K562 (cell line): ENCODE data around the gene FAM171A1. TPM values are rescaled to one million over a fixed set of nuclear protein-coding genes. Genes with fewer than 3 reads are reported as not detected.

Experiments
- ATAC-seq: fragments of 200-7000 bp; cut with Tn5 transposase; 3 replicates; pipeline ENCODE4 v1.9.1; 2020; ENCODE audit warnings: moderate library complexity
- BruUV-seq: library from RNA; stranded (reverse); fragments of 400-500 nt; replicated peaks from 2 replicates; lab custom pipeline; 2021; lab: Mats Ljungman, UMichigan
- CTCF ChIA-PET: fragments of 300-600 bp; formaldehyde crosslinking; extraction: SDS; loops from one replicate; lab custom pipeline; 2021; ENCODE audit warnings: low intra/inter-chr PET ratio; lab: Yijun Ruan, JAX
- POLR2A ChIA-PET: fragments of 300-600, 350-650 bp; sonication (Branson Sonifier 250); formaldehyde crosslinking; extraction: SDS; loops from one replicate; lab custom pipeline; 2021; ENCODE audit warnings: antibody characterized with exemption, inconsistent platforms; lab: Yijun Ruan, JAX
- DNase-seq, 4 experiments: peaks; one replicate each; pipeline versions ENCODE4 v3.0.0 to v3.0.0-alpha.2; 2011 to 2018; ENCODE audit warnings: low spot score in 3 of 4, mixed read lengths in 3 of 4; ENCODE audit errors: extremely low read depth in 1 of 4
- FAIRE-seq: peaks from 2 replicates; lab custom pipeline; 2011; peaks lifted over from hg19 to GRCh38; lab: Jason Lieb, UNC
- H2AFZ ChIP-seq: 2 replicates; pipeline ENCODE4 v1.6.0; 2011; ENCODE audit warnings: low read depth, low read length, control low read depth, inconsistent platforms
- H3K27ac ChIP-seq: fragments of 200-600 bp; 3 replicates; pipeline ENCODE4 v1.8.0; 2011; ENCODE audit warnings: low read depth, mild to moderate bottlenecking, control low read depth, inconsistent platforms, low read length, moderate library complexity, mixed read lengths; ENCODE audit errors: extremely low read depth
- H3K27me3 ChIP-seq, 2 experiments: fragments of 300-600 bp in 1 of 2; 2 replicates in 1 of 2; 3 replicates in 1 of 2; pipeline versions ENCODE4 v1.6.0 to v1.8.0; 2011; ENCODE audit warnings: inconsistent platforms in 2 of 2, low read length in 2 of 2, mild to moderate bottlenecking in 1 of 2, mixed read lengths in 1 of 2, moderate library complexity in 1 of 2; ENCODE audit not compliant: control insufficient read depth in 2 of 2, insufficient read depth in 2 of 2
- H3K36me3 ChIP-seq: fragments of 300-600 bp; 3 replicates; pipeline ENCODE4 v1.8.0; 2011; ENCODE audit warnings: mild to moderate bottlenecking, low read length, inconsistent platforms; ENCODE audit not compliant: control insufficient read depth, insufficient read depth
- H3K4me1 ChIP-seq, 2 experiments: fragments of 200-600 bp in 1 of 2; replicated peaks in 1 of 2; 2 replicates in 1 of 2; 3 replicates in 1 of 2; pipeline versions ENCODE4 v1.5.1 to v1.8.0; 2011; ENCODE audit warnings: inconsistent platforms in 2 of 2, low read length in 2 of 2, mild to moderate bottlenecking in 1 of 2, mixed read lengths in 1 of 2, moderate library complexity in 1 of 2; ENCODE audit not compliant: control insufficient read depth in 2 of 2, insufficient read depth in 2 of 2
- H3K4me2 ChIP-seq: 2 replicates; pipeline ENCODE4 v1.6.1; 2011; ENCODE audit warnings: low read length, control low read depth, inconsistent platforms, mixed read lengths; ENCODE audit not compliant: insufficient read depth
- H3K4me3 ChIP-seq: fragments of 200-600 bp; sonication (generic), shearing (Covaris generic); 2 replicates; pipeline ENCODE4 v1.5.1; 2016; ENCODE audit warnings: control low read depth, inconsistent platforms
- H3K79me2 ChIP-seq: fragments of 200-600 bp; 3 replicates; pipeline ENCODE4 v1.8.0; 2011; ENCODE audit warnings: low read length, inconsistent platforms; ENCODE audit not compliant: control insufficient read depth, insufficient read depth
- H3K9ac ChIP-seq, 2 experiments: 2 replicates each; pipeline versions ENCODE4 v1.6.0 to v1.6.1; 2011; ENCODE audit warnings: low read depth in 2 of 2, low read length in 2 of 2, control low read depth in 1 of 2, inconsistent platforms in 1 of 2, mild to moderate bottlenecking in 1 of 2, mixed read lengths in 1 of 2; ENCODE audit not compliant: insufficient read depth in 1 of 2
- H3K9me1 ChIP-seq: one replicate; pipeline ENCODE4 v1.6.0; 2011; ENCODE audit warnings: inconsistent platforms, mild to moderate bottlenecking, low read length, moderate library complexity; ENCODE audit not compliant: control insufficient read depth, insufficient read depth
- H3K9me3 ChIP-seq: replicated peaks from 2 replicates; pipeline ENCODE4 v1.5.1; 2011; ENCODE audit warnings: low read depth, low read length, inconsistent platforms; ENCODE audit not compliant: control insufficient read depth, insufficient read depth
- H4K20me1 ChIP-seq: replicated peaks from 2 replicates; pipeline ENCODE4 v1.6.1; 2011; ENCODE audit warnings: low read length, inconsistent platforms, mixed read lengths; ENCODE audit not compliant: control insufficient read depth, insufficient read depth
- HDAC1 ChIP-seq, 2 experiments: fragments of 450-650 bp; IDR thresholded peaks; 2 replicates each; pipeline ENCODE4 v1.6.1; 2016 to 2017; ENCODE audit warnings: inconsistent platforms in 1 of 2, mild to moderate bottlenecking in 1 of 2, moderate library complexity in 1 of 2
- HIVEP1 ChIP-seq: fragments of 250-450 bp; sonication (Bioruptor Pico); IDR thresholded peaks from 2 replicates; pipeline ENCODE4 v1.4.0; 2020; ENCODE audit warnings: mild to moderate bottlenecking
- SRSF3 ChIP-seq: fragments of 200-400 bp; formaldehyde crosslinking; IDR thresholded peaks from 2 replicates; pipeline ENCODE4 v1.6.1; 2016; ENCODE audit warnings: mild to moderate bottlenecking, low read length, moderate library complexity; ENCODE audit not compliant: insufficient read depth
- XRCC5 ChIP-seq: fragments of 200-400 bp; formaldehyde crosslinking; IDR thresholded peaks from 2 replicates; pipeline ENCODE4 v1.6.1; 2017; ENCODE audit warnings: low read depth, mild to moderate bottlenecking, low read length
- ZBTB11 ChIP-seq, 3 experiments: fragments of 200-800 bp in 1 of 3; fragments of 250-450 bp in 1 of 3; fragments of 450-650 bp in 1 of 3; sonication (Bioruptor Pico) in 1 of 3; sonication (Bioruptor generic) in 1 of 3; formaldehyde crosslinking in 1 of 3; IDR thresholded peaks; 2 replicates each; pipeline versions ENCODE4 v1.6.1 to v1.8.0; 2016 to 2022; ENCODE audit warnings: mild to moderate bottlenecking in 2 of 3, missing genetic modification characterization in 2 of 3, missing compliant biosample characterization in 1 of 3, moderate library complexity in 1 of 3
- WGBS: fragments of 100-300 bp; shearing (Covaris generic); methylation state at CpG from one replicate; pipeline ENCODE4 v1.1.6; 2016; ENCODE audit warnings: low coverage, mixed read lengths; ENCODE audit not compliant: insufficient coverage; ENCODE audit errors: missing lambda C conversion rate; 5-methylcytosine and 5-hydroxymethylcytosine counted together
- in situ Hi-C: fragments of 300-500 bp; cut with MboI; formaldehyde crosslinking; loops from 4 replicates; pipeline ENCODE4 v1.15.0; 2018; ENCODE audit warnings: inconsistent platforms, mixed read lengths
- intact Hi-C: fragments of 100-400 bp; cut with micrococcal nuclease; formaldehyde crosslinking; loops from 2 replicates; pipeline ENCODE4 v1.14.2; 2022
- polyA plus RNA-seq, 8 experiments: library from polyadenylated mRNA; depleted of rRNA in 4 of 8; stranded (reverse) in 5 of 8; unstranded in 3 of 8; fragments of >200 nt; fragmentation: Nextera tagmentation in 2 of 8; fragmentation: Illumina TruSeq in 1 of 8; extraction: Ambion mirVana in 2 of 8; extraction: Trizol in 1 of 8; gene quantifications; 2 replicates each; pipeline versions ENCODE4 v1.2.1 to v1.2.3, GENCODE V29; 2011 to 2014; ENCODE audit warnings: inconsistent platforms in 1 of 8, missing spikeins in 1 of 8
- total RNA-seq, 7 experiments: library from RNA; depleted of rRNA in 6 of 7; stranded (reverse); fragments of >200 nt in 6 of 7; fragmentation: Illumina TruSeq in 2 of 7; extraction: Trizol in 2 of 7; gene quantifications; 2 replicates each; pipeline versions ENCODE4 v1.2.1 to v1.2.3, GENCODE V29; 2011 to 2021; ENCODE audit warnings: low replicate concordance in 1 of 7

The FAM171A1 gene
- total and polyA plus RNA-seq, 9 of the 15 experiments (the other 6 are each of a cell fraction or from before 2014, with no cell fraction given), result 0.51 to 8.2 (median 4.8) TPM

GRCh38 chr10:15296701-15297100 lies 74.4 kb downstream of the FAM171A1 start:
- FAIRE-seq, result no peak
- ATAC-seq, result no peak
- DNase-seq, result no peak

More at GRCh38 chr10:15296701-15297100, 74.4 kb downstream of the FAM171A1 start:
- Histone ChIP-seq H2AFZ (no peak overlapping the region), H3K4me3 (no peak overlapping the region), H3K36me3 (no peaks in the 10 kb centered on the region), H3K4me1 (peaks cover 0 to 3% of the 10 kb centered on the region in 2 experiments; a peak in 2 of 5 replicates), H3K4me2 (no peak overlapping the region), H3K27ac (no peak overlapping the region), H3K79me2 (no peaks in the 10 kb centered on the region), H3K27me3 (peaks cover 14 to 15% of the 10 kb centered on the region in 2 experiments; a peak in 4 of 5 replicates), H4K20me1 (no peaks in the 10 kb centered on the region), H3K9me1 (peaks cover 3% of the 10 kb centered on the region), H3K9me3 (no peaks in the 10 kb centered on the region), H3K9ac (no peak overlapping the region)
- ChIA-PET POLR2A (no interaction called here), CTCF (no interaction called here)
- WGBS, result 23% methylated on average over 6 of the region's 6 CpGs
- no TSS peak for BruUV-seq
- intact Hi-C loops, result no loop called here
- in situ Hi-C loops, result no loop called here
- no peak for TF ChIP-seq HDAC1 (IDR thresholded peaks at IDR 0.05)
- TF ChIP-seq XRCC5, result no peak
- TF ChIP-seq SRSF3, result no peak
- TF ChIP-seq HIVEP1 (CRISPR knock-in tag), result no peak
- no peak for TF ChIP-seq ZBTB11 (CRISPR knock-in tag; IDR thresholded peaks at IDR 0.05)
